ENCODE data around the gene LRRK2.
"Not testable (repeated sequence)": the region's sequence is repeated elsewhere in the genome, so short reads cannot be mapped to it uniquely, and the experiment has no call there.

LRRK2 gene

GRCh38 chr12:40248034-40248433 is 23.2 kb downstream of the LRRK2 start:
- DNase-seq, result no peak

- no peak for DNase-seq
Measured at GRCh38 chr12:40248585-40249297, 23.9 kb downstream of the LRRK2 start.

GRCh38 chr12:40250652-40251051 is 25.9 kb downstream of the LRRK2 start:
- DNase-seq, result not testable (repeated sequence)

- no peak for DNase-seq
Measured at GRCh38 chr12:40253936-40254335, 29.1 kb downstream of the LRRK2 start.

GRCh38 chr12:40254455-40255085 is 29.8 kb downstream of the LRRK2 start:
- DNase-seq, result no peak

GRCh38 chr12:40258371-40258770 is 33.6 kb downstream of the LRRK2 start:
- no peak for DNase-seq

GRCh38 chr12:40261937-40262336 is 37.1 kb downstream of the LRRK2 start:
- no peak for DNase-seq

GRCh38 chr12:40262657-40263056 is 37.9 kb downstream of the LRRK2 start:
- no peak for DNase-seq

GRCh38 chr12:40263616-40264409 is 39.0 kb downstream of the LRRK2 start:
- DNase-seq, result no peak

GRCh38 chr12:40271981-40272664 is 47.3 kb downstream of the LRRK2 start:
- DNase-seq, result no peak

GRCh38 chr12:40281791-40282364 is 57.1 kb downstream of the LRRK2 start:
- no peak for DNase-seq

- no peak for DNase-seq
Measured at GRCh38 chr12:40286583-40286982, 61.8 kb downstream of the LRRK2 start.

GRCh38 chr12:40287369-40287975 is 62.7 kb downstream of the LRRK2 start:
- DNase-seq, result no peak

GRCh38 chr12:40292788-40293429 is 68.1 kb downstream of the LRRK2 start:
- DNase-seq, result no peak

- DNase-seq, result no peak
Measured at GRCh38 chr12:40298341-40298740, 73.5 kb downstream of the LRRK2 start.

GRCh38 chr12:40300490-40300889 is 75.7 kb downstream of the LRRK2 start:
- DNase-seq, result no peak

GRCh38 chr12:40309001-40309400 is 84.2 kb downstream of the LRRK2 start:
- DNase-seq, result no peak

- peak in 1 of 56 donors; percentile 3 for DNase-seq
Measured at GRCh38 chr12:40310211-40310610, 85.4 kb downstream of the LRRK2 start.

- no peak for DNase-seq
Measured at GRCh38 chr12:40312196-40312595, 87.4 kb downstream of the LRRK2 start.

- no peak for DNase-seq
Measured at GRCh38 chr12:40312982-40313576, 88.3 kb downstream of the LRRK2 start.

Measured in nucleus accumbens (tissue), 56 donors.